Smooth muscle cell (in vitro differentiated cells): ENCODE results near the gene SLC35G6. TPM values are rescaled to one million over a fixed set of nuclear protein-coding genes. Genes with fewer than 3 reads are reported as not detected.
"Not testable (repeated sequence)": the region's sequence is repeated elsewhere in the genome, so short reads cannot be mapped to it uniquely, and the experiment has no call there.

Experiments
- DNase-seq: peaks from one replicate; lab custom pipeline; 2025; ENCODE audit not compliant: unreplicated experiment; lab: John Stamatoyannopoulos, UW
- H2AFZ ChIP-seq: fragments of 200-600 bp; sonication (generic); 2 replicates; pipeline ENCODE4 v1.6.0; 2016; ENCODE audit warnings: antibody characterized with exemption, low read depth, mild to moderate bottlenecking
- H3F3A ChIP-seq: fragments of 200-600 bp; sonication (generic); 2 replicates; pipeline ENCODE4 v1.6.0; 2017; ENCODE audit warnings: antibody characterized with exemption, low read depth
- H3K27ac ChIP-seq: fragments of 200-600 bp; sonication (generic); 2 replicates; pipeline ENCODE4 v1.5.1; 2016; ENCODE audit warnings: low read depth, mild to moderate bottlenecking
- H3K27me3 ChIP-seq: fragments of 200-600 bp; sonication (generic); 2 replicates; pipeline ENCODE4 v1.6.1; 2016; ENCODE audit warnings: low read depth, mild to moderate bottlenecking
- H3K36me3 ChIP-seq: fragments of 200-600 bp; sonication (generic); 2 replicates; pipeline ENCODE4 v1.5.1; 2016; ENCODE audit warnings: low read depth
- H3K4me1 ChIP-seq: fragments of 200-600 bp; sonication (generic); 2 replicates; pipeline ENCODE4 v1.5.1; 2016; ENCODE audit warnings: low read depth
- H3K4me2 ChIP-seq: fragments of 200-600 bp; sonication (generic); 2 replicates; pipeline ENCODE4 v1.6.0; 2016; ENCODE audit warnings: mild to moderate bottlenecking
- H3K4me3 ChIP-seq: fragments of 200-600 bp; sonication (generic); 2 replicates; pipeline ENCODE4 v1.5.1; 2016; ENCODE audit warnings: mild to moderate bottlenecking
- H3K79me2 ChIP-seq: fragments of 200-600 bp; sonication (generic); 2 replicates; pipeline ENCODE4 v1.6.0; 2016; ENCODE audit warnings: low read depth, mild to moderate bottlenecking
- H3K9ac ChIP-seq: fragments of 200-600 bp; sonication (generic); 2 replicates; pipeline ENCODE4 v1.6.0; 2016; ENCODE audit warnings: low read depth
- H3K9me3 ChIP-seq: fragments of 200-600 bp; sonication (generic); replicated peaks from 2 replicates; pipeline ENCODE4 v1.5.1; 2016; ENCODE audit warnings: low read depth
- H4K20me1 ChIP-seq: fragments of 200-600 bp; sonication (generic); 2 replicates; pipeline ENCODE4 v1.6.0; 2016; ENCODE audit warnings: low read depth
- CTCF ChIP-seq: fragments of 200-600 bp; sonication (generic); IDR thresholded peaks from 2 replicates; pipeline ENCODE4 v1.5.1; 2017; ENCODE audit warnings: borderline replicate concordance, mild to moderate bottlenecking, antibody characterized with exemption; ENCODE audit not compliant: insufficient read depth, poor library complexity, severe bottlenecking
- WGBS: methylation state at CpG from one replicate; pipeline ENCODE4 v1.1.7; 2016; ENCODE audit warnings: low lambda C conversion rate; 5-methylcytosine and 5-hydroxymethylcytosine counted together
- polyA plus RNA-seq: library from polyadenylated mRNA; unstranded; fragments of >200 nt; fragmentation: Nextera tagmentation; extraction: Ambion mirVana; gene quantifications from 2 replicates; pipeline ENCODE4 v1.2.1, GENCODE V29; 2016
- total RNA-seq: library from RNA; depleted of rRNA; stranded (reverse); fragments of >200 nt; gene quantifications from 2 replicates; pipeline ENCODE4 v1.2.3, GENCODE V29; 2014

SLC35G6 gene
- total and polyA plus RNA-seq, 2 experiments from 2014 or later = not detected

DNA sequence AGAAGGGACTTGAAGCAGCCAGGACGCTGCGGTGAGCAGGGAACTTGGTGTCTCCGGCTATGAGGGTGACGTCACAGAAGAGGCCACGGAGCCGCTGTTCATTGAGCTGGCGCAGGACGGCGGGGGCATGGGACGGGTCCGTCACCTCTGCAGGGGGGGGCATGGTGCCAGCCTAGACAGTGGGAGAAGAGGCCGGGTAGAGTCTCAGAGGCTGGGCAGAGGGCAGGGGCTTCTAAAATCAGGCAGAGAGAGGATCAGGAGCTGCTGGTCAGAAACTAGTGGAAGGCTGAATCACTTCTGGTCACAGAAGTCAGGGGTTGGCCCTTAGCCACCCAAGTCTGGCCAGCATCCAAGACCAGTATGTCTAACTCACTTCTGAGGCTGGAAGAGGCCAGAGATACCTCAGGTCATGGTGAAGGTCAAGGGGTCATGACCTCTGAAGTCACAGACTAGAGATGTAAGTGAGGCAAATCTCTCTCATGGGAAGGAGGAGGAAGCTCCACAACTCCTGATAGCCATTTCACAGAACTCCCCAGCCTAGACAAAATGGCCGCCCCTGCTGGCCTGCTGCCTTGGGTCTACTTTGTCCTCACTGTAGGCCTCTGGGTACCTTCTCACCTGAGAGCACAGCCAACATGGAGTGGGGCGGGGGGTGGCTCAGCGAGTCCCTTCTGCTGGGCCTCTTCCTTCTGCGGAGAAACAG is 14.5 kb upstream of the SLC35G6 start:
- Histone ChIP-seq H3K4me2 (no peak overlapping the region), H3K9me3 (no peaks in the 10 kb centered on the region), H2AFZ (no peak overlapping the region), H3K4me3 (no peak overlapping the region), H3F3A (no peaks in the 10 kb centered on the region), H3K27ac (no peak overlapping the region), H4K20me1 (peaks cover 80% of the 10 kb centered on the region), H3K79me2 (peaks cover 57% of the 10 kb centered on the region), H3K4me1 (peaks cover under 1% of the 10 kb centered on the region), H3K27me3 (no peaks in the 10 kb centered on the region), H3K9ac (no peak overlapping the region), H3K36me3 (no peaks in the 10 kb centered on the region)
- no peak for DNase-seq
- TF ChIP-seq CTCF = no peak
- WGBS = over 99% methylated on average over 16 of the region's 16 CpGs

DNA sequence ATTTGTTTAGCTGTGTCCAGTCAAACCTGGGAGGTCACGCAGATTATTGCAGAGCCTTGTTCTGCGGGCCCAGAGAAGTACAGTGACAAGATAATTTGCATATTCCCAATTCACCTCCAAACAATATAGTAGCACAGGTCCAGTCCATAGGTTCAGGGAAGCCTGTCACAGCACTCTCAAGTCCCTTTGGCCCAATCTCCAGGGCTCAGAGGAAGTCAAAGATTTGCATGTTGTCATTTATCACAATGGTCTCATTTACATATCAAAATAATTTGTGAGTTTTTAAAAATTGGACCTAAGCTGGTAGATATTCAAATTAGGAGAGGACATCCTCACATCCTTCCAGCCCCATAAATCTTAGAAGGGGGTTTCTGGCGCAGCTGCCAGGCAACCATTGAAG is 13.7 kb upstream of the SLC35G6 start:
- H3K27ac ChIP-seq = no peak overlapping the region
- H3F3A ChIP-seq = no peaks in the 10 kb centered on the region
- H3K79me2 ChIP-seq = peaks cover 64% of the 10 kb centered on the region
- no peaks in the 10 kb centered on the region for H3K4me1 ChIP-seq
- no peak overlapping the region for H2AFZ ChIP-seq
- 97% methylated on average over 3 of the region's 3 CpGs for WGBS
- no peak for DNase-seq
- no peaks in the 10 kb centered on the region for H3K27me3 ChIP-seq
- no peaks in the 10 kb centered on the region for H3K36me3 ChIP-seq
- no peaks in the 10 kb centered on the region for H3K9me3 ChIP-seq
- peaks cover 83% of the 10 kb centered on the region for H4K20me1 ChIP-seq
- no peak overlapping the region for H3K4me2 ChIP-seq
- TF ChIP-seq CTCF = no peak
- H3K9ac ChIP-seq = no peak overlapping the region
- no peak overlapping the region for H3K4me3 ChIP-seq

DNA sequence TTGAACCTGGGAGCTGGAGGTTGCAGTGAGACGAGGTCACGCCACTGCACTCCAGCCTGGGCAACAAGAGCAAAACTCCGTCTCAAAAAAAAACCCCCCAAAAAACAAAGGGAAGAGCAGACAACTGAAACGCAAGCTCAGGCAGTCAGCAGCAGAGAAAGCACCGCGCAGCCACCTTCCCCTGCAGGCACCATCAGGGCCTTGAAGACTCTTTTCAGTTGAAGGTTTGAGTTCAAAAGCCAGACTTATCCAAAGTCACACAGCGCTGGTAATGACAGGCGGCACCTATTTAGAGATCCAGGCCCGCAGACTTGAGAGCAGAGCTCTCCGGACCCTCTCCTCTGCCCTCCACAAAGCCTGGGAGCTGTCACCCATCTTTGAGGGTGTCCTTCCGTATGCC is 13.0 kb upstream of the SLC35G6 start:
- Histone ChIP-seq H3F3A (no peaks in the 10 kb centered on the region), H4K20me1 (peaks cover 89% of the 10 kb centered on the region), H3K79me2 (peaks cover 71% of the 10 kb centered on the region), H3K27me3 (no peaks in the 10 kb centered on the region), H3K9ac (no peak overlapping the region), H3K27ac (no peak overlapping the region), H3K4me3 (no peak overlapping the region), H3K9me3 (no peaks in the 10 kb centered on the region), H3K4me2 (no peak overlapping the region), H3K4me1 (no peaks in the 10 kb centered on the region), H3K36me3 (no peaks in the 10 kb centered on the region), H2AFZ (no peak overlapping the region)
- no peak for TF ChIP-seq CTCF
- no peak for DNase-seq
- 95% methylated on average over 11 of the region's 11 CpGs for whole genome bisulfite sequencing

DNA sequence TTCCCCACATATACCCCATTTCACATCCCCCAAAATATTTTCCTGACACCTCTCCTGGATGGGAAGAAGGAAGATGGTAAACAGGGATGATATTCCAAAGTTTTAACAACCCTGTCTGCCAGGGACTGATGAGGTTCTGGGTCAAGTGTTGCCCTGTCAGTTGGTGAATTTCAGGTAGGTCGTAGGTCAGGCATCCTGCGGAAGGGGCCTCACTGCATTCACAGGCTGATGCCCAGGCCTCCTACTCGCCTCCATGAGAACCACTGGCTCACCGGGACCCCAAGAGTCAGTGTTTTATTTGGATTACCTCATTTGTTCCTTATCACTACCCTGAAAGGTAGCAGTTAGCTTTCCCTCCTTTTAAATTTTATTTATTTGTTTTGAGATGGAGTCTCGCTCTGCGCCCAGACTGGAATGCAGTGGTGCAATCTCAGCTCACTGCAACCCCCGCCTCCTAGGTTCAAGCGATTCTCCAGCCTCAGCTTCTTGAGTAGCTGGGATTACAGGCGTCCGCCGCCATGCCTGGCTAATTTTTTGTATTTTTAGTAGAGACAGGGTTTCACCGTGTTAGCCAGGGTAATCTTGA is 12.3 kb upstream of the SLC35G6 start:
- Histone ChIP-seq H3K4me3 (no peak overlapping the region), H3K9ac (no peak overlapping the region), H4K20me1 (peaks cover 93% of the 10 kb centered on the region), H3K79me2 (peaks cover 77% of the 10 kb centered on the region), H3K9me3 (no peaks in the 10 kb centered on the region), H2AFZ (no peak overlapping the region), H3K27ac (no peak overlapping the region), H3K27me3 (no peaks in the 10 kb centered on the region), H3K36me3 (no peaks in the 10 kb centered on the region), H3K4me2 (no peak overlapping the region), H3F3A (no peaks in the 10 kb centered on the region), H3K4me1 (no peaks in the 10 kb centered on the region)
- DNase-seq = no peak
- TF ChIP-seq CTCF = no peak
- WGBS = 82% methylated on average over 12 of the region's 12 CpGs

DNA sequence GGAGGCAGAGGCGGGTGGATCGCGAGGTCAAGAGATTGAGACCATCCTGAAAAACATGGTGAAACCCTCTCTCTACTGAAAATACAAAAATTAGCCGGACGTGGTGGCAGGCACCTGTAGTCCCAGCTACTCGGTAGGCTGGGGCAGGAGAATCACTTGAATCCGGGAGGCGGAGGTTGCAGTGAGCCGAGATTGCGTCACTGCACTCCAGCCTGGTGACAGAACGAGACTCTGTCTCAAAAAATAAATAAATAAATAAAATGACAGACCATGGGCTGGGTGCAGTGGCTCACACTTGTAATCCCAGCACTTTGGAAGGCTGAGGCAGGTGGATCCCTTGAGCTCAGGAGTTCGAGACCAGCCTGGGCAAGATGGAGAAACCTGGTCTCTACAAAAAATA is 11.4 kb upstream of the SLC35G6 start:
- H3K27ac ChIP-seq, H3F3A ChIP-seq, H3K4me3 ChIP-seq, H2AFZ ChIP-seq, H3K4me2 ChIP-seq, H3K4me1 ChIP-seq, H3K9ac ChIP-seq, H3K27me3 ChIP-seq, H3K36me3 ChIP-seq, H3K9me3 ChIP-seq, DNase-seq: not testable (repeated sequence)
- Histone ChIP-seq H4K20me1 (peaks cover 98% of the 10 kb centered on the region), H3K79me2 (peaks cover 86% of the 10 kb centered on the region)
- WGBS = 95% methylated on average over 12 of the region's 12 CpGs
